Measurements from ENCODE around the gene OTX2.

DNA sequence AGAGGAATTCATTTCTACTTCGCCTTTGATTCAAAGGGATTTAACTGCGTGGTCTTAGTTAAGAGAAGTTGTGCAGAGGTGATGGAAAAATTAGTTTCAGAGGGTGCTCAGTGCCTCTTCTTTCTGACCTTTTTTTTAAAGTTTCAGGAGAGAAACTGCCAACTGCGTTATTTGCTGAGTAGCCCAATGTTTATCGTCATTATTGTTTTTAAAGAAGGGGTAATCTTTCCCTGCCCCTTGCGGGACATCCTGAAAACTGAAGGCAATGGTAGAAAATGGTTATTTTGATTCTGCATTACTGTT is 11.0 kb downstream of the OTX2 start:
- TF ChIP-seq POLR2A (IDR thresholded peaks at IDR 0.05; ENCODE audit: insufficient read depth in 1 of 2, low read depth in 2 of 2, low read length in 2 of 2) (no peak), NR1H2 (CRISPR knock-in tag; IDR thresholded peaks at IDR 0.05; ENCODE audit: borderline replicate concordance, low read depth) (no peak), ZNF619 (CRISPR knock-in tag; IDR thresholded peaks at IDR 0.05) (no peak), SETDB1 (CRISPR knock-in tag; IDR thresholded peaks at IDR 0.05; ENCODE audit: borderline replicate concordance) (no peak)
- TF ChIP-seq, protein P1, sequence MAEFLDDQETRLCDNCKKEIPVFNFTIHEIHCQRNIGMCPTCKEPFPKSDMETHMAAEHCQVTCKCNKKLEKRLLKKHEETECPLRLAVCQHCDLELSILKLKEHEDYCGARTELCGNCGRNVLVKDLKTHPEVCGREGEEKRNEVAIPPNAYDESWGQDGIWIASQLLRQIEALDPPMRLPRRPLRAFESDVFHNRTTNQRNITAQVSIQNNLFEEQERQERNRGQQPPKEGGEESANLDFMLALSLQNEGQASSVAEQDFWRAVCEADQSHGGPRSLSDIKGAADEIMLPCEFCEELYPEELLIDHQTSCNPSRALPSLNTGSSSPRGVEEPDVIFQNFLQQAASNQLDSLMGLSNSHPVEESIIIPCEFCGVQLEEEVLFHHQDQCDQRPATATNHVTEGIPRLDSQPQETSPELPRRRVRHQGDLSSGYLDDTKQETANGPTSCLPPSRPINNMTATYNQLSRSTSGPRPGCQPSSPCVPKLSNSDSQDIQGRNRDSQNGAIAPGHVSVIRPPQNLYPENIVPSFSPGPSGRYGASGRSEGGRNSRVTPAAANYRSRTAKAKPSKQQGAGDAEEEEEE (CRISPR knock-in tag; IDR thresholded peaks at IDR 0.05; ENCODE audit: borderline replicate concordance) = no peak
- TF ChIP-seq, protein P2, sequence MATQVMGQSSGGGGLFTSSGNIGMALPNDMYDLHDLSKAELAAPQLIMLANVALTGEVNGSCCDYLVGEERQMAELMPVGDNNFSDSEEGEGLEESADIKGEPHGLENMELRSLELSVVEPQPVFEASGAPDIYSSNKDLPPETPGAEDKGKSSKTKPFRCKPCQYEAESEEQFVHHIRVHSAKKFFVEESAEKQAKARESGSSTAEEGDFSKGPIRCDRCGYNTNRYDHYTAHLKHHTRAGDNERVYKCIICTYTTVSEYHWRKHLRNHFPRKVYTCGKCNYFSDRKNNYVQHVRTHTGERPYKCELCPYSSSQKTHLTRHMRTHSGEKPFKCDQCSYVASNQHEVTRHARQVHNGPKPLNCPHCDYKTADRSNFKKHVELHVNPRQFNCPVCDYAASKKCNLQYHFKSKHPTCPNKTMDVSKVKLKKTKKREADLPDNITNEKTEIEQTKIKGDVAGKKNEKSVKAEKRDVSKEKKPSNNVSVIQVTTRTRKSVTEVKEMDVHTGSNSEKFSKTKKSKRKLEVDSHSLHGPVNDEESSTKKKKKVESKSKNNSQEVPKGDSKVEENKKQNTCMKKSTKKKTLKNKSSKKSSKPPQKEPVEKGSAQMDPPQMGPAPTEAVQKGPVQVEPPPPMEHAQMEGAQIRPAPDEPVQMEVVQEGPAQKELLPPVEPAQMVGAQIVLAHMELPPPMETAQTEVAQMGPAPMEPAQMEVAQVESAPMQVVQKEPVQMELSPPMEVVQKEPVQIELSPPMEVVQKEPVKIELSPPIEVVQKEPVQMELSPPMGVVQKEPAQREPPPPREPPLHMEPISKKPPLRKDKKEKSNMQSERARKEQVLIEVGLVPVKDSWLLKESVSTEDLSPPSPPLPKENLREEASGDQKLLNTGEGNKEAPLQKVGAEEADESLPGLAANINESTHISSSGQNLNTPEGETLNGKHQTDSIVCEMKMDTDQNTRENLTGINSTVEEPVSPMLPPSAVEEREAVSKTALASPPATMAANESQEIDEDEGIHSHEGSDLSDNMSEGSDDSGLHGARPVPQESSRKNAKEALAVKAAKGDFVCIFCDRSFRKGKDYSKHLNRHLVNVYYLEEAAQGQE (IDR thresholded peaks at IDR 0.05; ENCODE audit: borderline replicate concordance in 1 of 2, low read depth in 1 of 2, low read length in 2 of 2) = no peak

Measured in HepG2 (cell line).